WTC11 (cell line): ENCODE results near the gene KCNK5. TPM values are rescaled to one million over a fixed set of nuclear protein-coding genes. Genes with fewer than 3 reads are reported as not detected.

Source experiments
- ATAC-seq: fragments of 200-7000 bp; cut with Tn5 transposase; 2 replicates; pipeline ENCODE4 v1.10.0; 2021; ENCODE audit warnings: mild to moderate bottlenecking, moderate library complexity
- CTCF ChIA-PET: fragments of 300-600 bp; sonication (Branson Sonifier 250); formaldehyde crosslinking; loops from one replicate; lab custom pipeline; 2021; ENCODE audit warnings: antibody characterized with exemption; lab: Charles Lee
- POLR2A ChIA-PET: fragments of 350-600 bp; sonication (Branson Sonifier 250); formaldehyde crosslinking; loops from one replicate; lab custom pipeline; 2021; ENCODE audit warnings: antibody characterized with exemption; lab: Charles Lee
- DNase-seq: peaks from one replicate; pipeline ENCODE4 v3.0.0; 2021; ENCODE audit warnings: low spot score
- H3K27ac Mint-ChIP-seq: 2 replicates; pipeline ENCODE4 v1.8.0; 2021; ENCODE audit warnings: mixed read lengths
- H3K27me3 Mint-ChIP-seq: 2 replicates; pipeline ENCODE4 v1.8.0; 2021; ENCODE audit warnings: low read depth, mild to moderate bottlenecking, moderate library complexity, mixed read lengths
- H3K36me3 Mint-ChIP-seq: 2 replicates; pipeline ENCODE4 v1.8.0; 2021; ENCODE audit warnings: mixed read lengths
- H3K4me1 Mint-ChIP-seq: 2 replicates; pipeline ENCODE4 v1.8.0; 2022; ENCODE audit warnings: mixed read lengths
- H3K4me3 Mint-ChIP-seq: 2 replicates; pipeline ENCODE4 v1.8.0; 2021; ENCODE audit warnings: mild to moderate bottlenecking, moderate library complexity, mixed read lengths
- H3K9me3 Mint-ChIP-seq: 2 replicates; pipeline ENCODE4 v1.8.0; 2021; ENCODE audit warnings: mixed read lengths
- ATF2 ChIP-seq: sonication (generic); formaldehyde crosslinking; IDR thresholded peaks from 2 replicates; pipeline ENCODE4 v1.8.1; 2022; ENCODE audit warnings: low read depth, missing genetic modification reagents, borderline replicate concordance
- CTCF ChIP-seq: fragments of 200-600 bp; IDR thresholded peaks from 2 replicates; pipeline ENCODE4 v1.8.0; 2022; ENCODE audit warnings: antibody characterized with exemption
- E2F4 ChIP-seq: sonication (generic); formaldehyde crosslinking; IDR thresholded peaks from 2 replicates; pipeline ENCODE4 v1.8.1; 2022; ENCODE audit warnings: low read depth, mild to moderate bottlenecking, moderate library complexity, missing genetic modification reagents, borderline replicate concordance
- ELF4 ChIP-seq: sonication (generic); formaldehyde crosslinking; IDR thresholded peaks from 2 replicates; pipeline ENCODE4 v1.8.1; 2022; ENCODE audit warnings: low read depth, mild to moderate bottlenecking, moderate library complexity, missing genetic modification reagents
- FOXK1 ChIP-seq: sonication (generic); formaldehyde crosslinking; IDR thresholded peaks from 2 replicates; pipeline ENCODE4 v1.8.0; 2022; ENCODE audit warnings: mild to moderate bottlenecking, moderate library complexity, missing genetic modification reagents
- GABPB1 ChIP-seq: sonication (generic); formaldehyde crosslinking; IDR thresholded peaks from 2 replicates; pipeline ENCODE4 v1.8.1; 2023; ENCODE audit warnings: mild to moderate bottlenecking, missing genetic modification reagents
- GRHL2 ChIP-seq: fragments of 250-450 bp; sonication (Bioruptor Pico); IDR thresholded peaks from 2 replicates; pipeline ENCODE4 v1.8.0; 2022; ENCODE audit warnings: mild to moderate bottlenecking, moderate library complexity; ENCODE audit not compliant: insufficient replicate concordance, severe bottlenecking
- IRF1 ChIP-seq: sonication (generic); formaldehyde crosslinking; IDR thresholded peaks from 2 replicates; pipeline ENCODE4 v1.8.0; 2023; ENCODE audit warnings: missing genetic modification reagents
- JUN ChIP-seq: sonication (generic); formaldehyde crosslinking; IDR thresholded peaks from 2 replicates; pipeline ENCODE4 v1.8.0; 2023; ENCODE audit warnings: mild to moderate bottlenecking, missing genetic modification reagents
- KAT7 ChIP-seq: sonication (generic); formaldehyde crosslinking; IDR thresholded peaks from 2 replicates; pipeline ENCODE4 v1.8.1; 2023; ENCODE audit warnings: missing genetic modification reagents, mild to moderate bottlenecking, borderline replicate concordance
- MAX ChIP-seq: sonication (generic); formaldehyde crosslinking; IDR thresholded peaks from 2 replicates; pipeline ENCODE4 v1.8.0; 2022; ENCODE audit warnings: mild to moderate bottlenecking, missing genetic modification reagents
- MLX ChIP-seq: sonication (generic); formaldehyde crosslinking; IDR thresholded peaks from 2 replicates; pipeline ENCODE4 v1.8.1; 2023; ENCODE audit warnings: mild to moderate bottlenecking, missing genetic modification reagents, moderate library complexity
- MXD4 ChIP-seq: fragments of 250-450 bp; sonication (Bioruptor Pico); IDR thresholded peaks from 2 replicates; pipeline ENCODE4 v1.8.0; 2021; ENCODE audit warnings: mild to moderate bottlenecking, moderate library complexity, borderline replicate concordance
- NFATC4 ChIP-seq: fragments of 250-450 bp; sonication (Bioruptor Pico); IDR thresholded peaks from 2 replicates; pipeline ENCODE4 v1.9.0; 2021; ENCODE audit warnings: mild to moderate bottlenecking
- NR1H2 ChIP-seq: sonication (generic); formaldehyde crosslinking; IDR thresholded peaks from 2 replicates; pipeline ENCODE4 v1.9.0; 2021; ENCODE audit warnings: mild to moderate bottlenecking, moderate library complexity, missing genetic modification reagents
- SMAD4 ChIP-seq: sonication (generic); formaldehyde crosslinking; IDR thresholded peaks from 2 replicates; pipeline ENCODE4 v1.8.0; 2022; ENCODE audit warnings: mild to moderate bottlenecking, missing genetic modification reagents
- TEAD1 ChIP-seq: sonication (generic); formaldehyde crosslinking; IDR thresholded peaks from 2 replicates; pipeline ENCODE4 v1.8.0; 2022; ENCODE audit warnings: mild to moderate bottlenecking, missing genetic modification reagents
- ZBTB21 ChIP-seq: sonication (generic); formaldehyde crosslinking; IDR thresholded peaks from 2 replicates; pipeline ENCODE4 v1.8.1; 2023; ENCODE audit warnings: mild to moderate bottlenecking, missing genetic modification reagents, borderline replicate concordance
- ZMAT4 ChIP-seq: fragments of 250-450 bp; sonication (Bioruptor Pico); IDR thresholded peaks from 2 replicates; pipeline ENCODE4 v1.9.0; 2021; ENCODE audit warnings: mild to moderate bottlenecking
- ZNF512 ChIP-seq: sonication (generic); formaldehyde crosslinking; IDR thresholded peaks from 2 replicates; pipeline ENCODE4 v1.8.1; 2022; ENCODE audit warnings: missing genetic modification reagents, borderline replicate concordance
- ZNF671 ChIP-seq: fragments of 250-450 bp; sonication (Bioruptor Pico); IDR thresholded peaks from 2 replicates; pipeline ENCODE4 v1.8.0; 2021; ENCODE audit warnings: mild to moderate bottlenecking
- total RNA-seq: library from RNA; stranded (reverse); gene quantifications from 3 replicates; pipeline ENCODE4 v1.2.3, GENCODE V29; 2021

The KCNK5 gene
- total RNA-seq, 1 experiment from 2014 or later = 41.8 TPM

- Mint-ChIP-seq H3K27me3 (no peaks in the 10 kb centered on the region; the same call in none of the 2 replicates), H3K9me3 (peaks cover 23% of the 10 kb centered on the region), H3K4me3 (no peak overlapping the region), H3K4me1 (no peaks in the 10 kb centered on the region), H3K36me3 (peaks cover 31% of the 10 kb centered on the region), H3K27ac (no peak overlapping the region)
- ChIA-PET POLR2A (no interaction called here), CTCF (interaction anchor here (1.0 kb wide), 1 partner anchor 125 kb away, joined by 3 read pairs; no protein-coding TSS in a partner anchor)
- DNase-seq = no peak
- TF ChIP-seq GABPB1 (CRISPR knock-in tag) (no peak), TEAD1 (no peak), E2F4 (CRISPR knock-in tag) (no peak), NR1H2 (CRISPR knock-in tag) (no peak), IRF1 (CRISPR knock-in tag) (no peak), FOXK1 (CRISPR knock-in tag) (no peak), SMAD4 (no peak), NFATC4 (CRISPR knock-in tag) (no peak), CTCF (no peak), JUN (CRISPR knock-in tag) (no peak), ATF2 (CRISPR knock-in tag) (no peak), MAX (CRISPR knock-in tag) (no peak), GRHL2 (no peak), ZNF671 (no peak), KAT7 (no peak), MXD4 (CRISPR knock-in tag) (no peak)
- no peak for ATAC-seq
Measured at GRCh38 chr6:39178235-39178634, 51.0 kb downstream of the KCNK5 start.

- POLR2A ChIA-PET = no interaction called here
Measured at GRCh38 chr6:39177130-39177529, 52.1 kb downstream of the KCNK5 start.

More at GRCh38 chr6:39177130-39177529, 52.1 kb downstream of the KCNK5 start:
- H3K9me3 Mint-ChIP-seq = peaks cover 23% of the 10 kb centered on the region
- H3K27me3 Mint-ChIP-seq = no peaks in the 10 kb centered on the region; the same call in none of the 2 replicates
- H3K27ac Mint-ChIP-seq = no peak overlapping the region
- DNase-seq = no peak
- ATAC-seq = no peak
- CTCF ChIA-PET = interaction anchor here (1.5 kb wide), 1 partner anchor 13 kb away, joined by 4 read pairs; no protein-coding TSS in a partner anchor
- peaks cover 39% of the 10 kb centered on the region for H3K36me3 Mint-ChIP-seq
- TF ChIP-seq ZBTB21 (CRISPR knock-in tag) (no peak), ZNF512 (CRISPR knock-in tag) (no peak), MLX (CRISPR knock-in tag) (no peak), ELF4 (no peak), ZMAT4 (CRISPR knock-in tag) (no peak), MAX (CRISPR knock-in tag) (no peak)
- TF ChIP-seq, all 79 proteins: peak for 0
- no peaks in the 10 kb centered on the region for H3K4me1 Mint-ChIP-seq
- no peak overlapping the region for H3K4me3 Mint-ChIP-seq
